Mucosa of descending colon (tissue), 3 donors: ENCODE measurements around the gene FUCA2. TPM values are rescaled to one million over a fixed set of nuclear protein-coding genes. Genes with fewer than 3 reads are reported as not detected.
"Not testable (repeated sequence)": the region's sequence is repeated elsewhere in the genome, so short reads cannot be mapped to it uniquely, and the experiment has no call there.

Experiments
- ATAC-seq: fragments of 200-7000 bp; cut with Tn5 transposase; one replicate; pipeline ENCODE4 v1.9.1; 2020; ENCODE audit warnings: mild to moderate bottlenecking, moderate library complexity
- DNase-seq, 3 donors: peaks; one replicate each; pipeline ENCODE4 v3.0.0-alpha.2; 2020
- H3K36me3 ChIP-seq: fragments of 200-600 bp; one replicate; pipeline ENCODE4 v1.8.0; 2021; ENCODE audit warnings: low read depth, mild to moderate bottlenecking
- H3K4me1 ChIP-seq: fragments of 200-600 bp; one replicate; pipeline ENCODE4 v1.8.0; 2021; ENCODE audit warnings: low read depth, mild to moderate bottlenecking
- H3K4me3 ChIP-seq: fragments of 200-600 bp; one replicate; pipeline ENCODE4 v1.8.0; 2021; ENCODE audit warnings: mild to moderate bottlenecking
- H3K9me3 ChIP-seq: fragments of 200-600 bp; one replicate; pipeline ENCODE4 v1.8.0; 2021; ENCODE audit warnings: mild to moderate bottlenecking
- CTCF ChIP-seq: fragments of 200-600 bp; IDR thresholded peaks from one replicate; pipeline ENCODE4 v1.8.0; 2022; ENCODE audit warnings: antibody characterized with exemption, mild to moderate bottlenecking
- intact Hi-C, 2 donors: fragments of 100-400 bp; cut with DNase I in 1 of 2; cut with micrococcal nuclease in 1 of 2; formaldehyde crosslinking; loops; one replicate each; pipeline versions ENCODE4 v1.11.0 to v1.11.1; 2022; cut with DNase I, micrococcal nuclease
- total RNA-seq, 3 donors: library from RNA; stranded (reverse); fragmentation: NEBNext Ultra II Directional in 2 of 3; extraction: Animal tissue kit (Norgen Biotek cat#: 25700) in 2 of 3; gene quantifications; one replicate each; pipeline versions ENCODE4 v1.2.1 to v1.2.4, GENCODE V29; 2021 to 2023
- donor health status: DM: no; HTN: no; CAD: no; lungs with moderate emphysema.
- donor health status: DM: no; HTN: no; CAD: no.
- donor health status: DM: no; HTN: yes; CAD: no.

FUCA2 gene
- total RNA-seq, 3 donors from 2014 or later = 43.6 to 92.3 (median 67.7) TPM

- intact Hi-C loops = no loop called here
- TF ChIP-seq CTCF = no peak
- Histone ChIP-seq H3K4me3 (no peak overlapping the region), H3K4me1 (no peaks in the 10 kb centered on the region), H3K9me3 (no peaks in the 10 kb centered on the region), H3K36me3 (no peaks in the 10 kb centered on the region)
- no peak for DNase-seq
- peak; percentile 24 for ATAC-seq
Observed at GRCh38 chr6:143457563-143458359, 53.8 kb downstream of the FUCA2 start.

GRCh38 chr6:143451531-143451930 lies 60.0 kb downstream of the FUCA2 start:
- DNase-seq (no peak), ATAC-seq (no peak)
- Histone ChIP-seq H3K4me1 (peaks cover 13% of the 10 kb centered on the region), H3K36me3 (no peaks in the 10 kb centered on the region), H3K9me3 (no peaks in the 10 kb centered on the region), H3K4me3 (no peak overlapping the region)
- no peak for TF ChIP-seq CTCF
- intact Hi-C loops = no loop called here

GRCh38 chr6:143450453-143451371 lies 60.8 kb downstream of the FUCA2 start, which contains the start of the genes ADAT2 and PEX3:
ADAT2 (minus strand) TSS chr6:143450695; CDS start chr6:143450658, 37 bp downstream.
PEX3 (plus strand) TSS chr6:143450805; CDS start chr6:143451043, 238 bp downstream.
- ATAC-seq = peak; percentile 98
- intact Hi-C loops = no loop called here
- peak; percentile 93 to 97 (median 94) for DNase-seq
- Histone ChIP-seq H3K9me3 (no peaks in the 10 kb centered on the region), H3K4me1 (peaks cover 13% of the 10 kb centered on the region), H3K4me3 (peak within 1 kb of the TSS; percentile 40), H3K36me3 (no peaks in the 10 kb centered on the region)
- TF ChIP-seq CTCF = no peak

GRCh38 chr6:143449714-143450452 lies 61.6 kb downstream of the FUCA2 start:
- intact Hi-C loops = no loop called here
- DNase-seq = peak; percentile 41 to 55 (median 49)
- H3K4me3 ChIP-seq = peak overlapping the region; percentile 40
- no peaks in the 10 kb centered on the region for H3K36me3 ChIP-seq
- peaks cover 13% of the 10 kb centered on the region for H3K4me1 ChIP-seq
- H3K9me3 ChIP-seq = no peaks in the 10 kb centered on the region
- TF ChIP-seq CTCF = no peak
- peak; percentile 3 for ATAC-seq

GRCh38 chr6:143449082-143449713 lies 62.3 kb downstream of the FUCA2 start:
- TF ChIP-seq CTCF = no peak
- DNase-seq (no peak), ATAC-seq (no peak)
- Histone ChIP-seq H3K4me1 (peaks cover 13% of the 10 kb centered on the region), H3K9me3 (no peaks in the 10 kb centered on the region), H3K36me3 (no peaks in the 10 kb centered on the region), H3K4me3 (no peak overlapping the region)
- intact Hi-C loops = no loop called here

- DNase-seq, ATAC-seq: not testable (repeated sequence)
Observed at GRCh38 chr6:143447865-143448264, 63.7 kb downstream of the FUCA2 start.

More at GRCh38 chr6:143447865-143448264, 63.7 kb downstream of the FUCA2 start:
- H3K4me3 ChIP-seq, H3K9me3 ChIP-seq, intact Hi-C loops, H3K36me3 ChIP-seq: not testable (repeated sequence)
- peaks cover 13% of the 10 kb centered on the region for H3K4me1 ChIP-seq
